Cardiac fibroblast (primary cell): ENCODE measurements around the gene PCDHAC2.

ENCODE experiments used
- DNase-seq, 2 donors: peaks; one replicate each; pipeline versions ENCODE4 v3.0.0 to v3.0.0-alpha.2; 2010; ENCODE audit warnings: low read depth in 2 of 2
- H3K4me3 ChIP-seq, 2 donors: replicated peaks in 1 of 2; 1 replicate in 1 of 2; 2 replicates in 1 of 2; pipeline ENCODE4 v1.5.1; 2011; ENCODE audit warnings: low read depth in 2 of 2, low read length in 2 of 2, mild to moderate bottlenecking in 2 of 2, moderate library complexity in 1 of 2
- CTCF ChIP-seq: IDR thresholded peaks from one replicate; pipeline ENCODE4 v1.5.1; 2011; ENCODE audit warnings: low read depth, mild to moderate bottlenecking, low read length, inconsistent platforms

Gene PCDHAC2

GRCh38 chr5:140969880-140970279 is 3.6 kb downstream of the PCDHAC2 start:
- H3K4me3 ChIP-seq, result no peak overlapping the region
- no peak for TF ChIP-seq CTCF
- DNase-seq, result no peak

- DNase-seq, result no peak
- no peak overlapping the region for H3K4me3 ChIP-seq
- no peak for TF ChIP-seq CTCF
Observed at GRCh38 chr5:140973550-140973949, 7.3 kb downstream of the PCDHAC2 start.

- H3K4me3 ChIP-seq, result no peak overlapping the region
- peak in 1 of 2 donors; percentile 65 for DNase-seq
- TF ChIP-seq CTCF, result no peak
Observed at GRCh38 chr5:140977003-140977402, 10.7 kb downstream of the PCDHAC2 start.

- TF ChIP-seq CTCF, result no peak
- DNase-seq, result no peak
- no peak overlapping the region for H3K4me3 ChIP-seq
Observed at GRCh38 chr5:140978260-140978659, 12.0 kb downstream of the PCDHAC2 start.

- DNase-seq, result no peak
- H3K4me3 ChIP-seq, result no peak overlapping the region
- TF ChIP-seq CTCF, result no peak
Observed at GRCh38 chr5:140978983-140979382, 12.7 kb downstream of the PCDHAC2 start.

GRCh38 chr5:140982083-140982716 is 15.9 kb downstream of the PCDHAC2 start:
- TF ChIP-seq CTCF, result no peak
- no peak for DNase-seq
- H3K4me3 ChIP-seq, result no peak overlapping the region

GRCh38 chr5:140986117-140986521 is 19.8 kb downstream of the PCDHAC2 start:
- DNase-seq, result no peak
- no peak overlapping the region for H3K4me3 ChIP-seq
- no peak for TF ChIP-seq CTCF
